Stimulated activated CD4-positive, alpha-beta T cell treated with anti-CD3 and anti-CD28 coated beads, Interleukin-15, amount 100 ng/mL, for 24 hours (primary cell): ENCODE data around the gene CMTM1.
"Not testable (repeated sequence)": the region's sequence is repeated elsewhere in the genome, so short reads cannot be mapped to it uniquely, and the experiment has no call there.

Source experiments
- DNase-seq: peaks from one replicate; pipeline ENCODE4 v3.0.0-alpha.2; 2020

The CMTM1 gene

GRCh38 chr16:66617010-66617434 is 50.8 kb downstream of the CMTM1 start:
- no peak for DNase-seq

DNA sequence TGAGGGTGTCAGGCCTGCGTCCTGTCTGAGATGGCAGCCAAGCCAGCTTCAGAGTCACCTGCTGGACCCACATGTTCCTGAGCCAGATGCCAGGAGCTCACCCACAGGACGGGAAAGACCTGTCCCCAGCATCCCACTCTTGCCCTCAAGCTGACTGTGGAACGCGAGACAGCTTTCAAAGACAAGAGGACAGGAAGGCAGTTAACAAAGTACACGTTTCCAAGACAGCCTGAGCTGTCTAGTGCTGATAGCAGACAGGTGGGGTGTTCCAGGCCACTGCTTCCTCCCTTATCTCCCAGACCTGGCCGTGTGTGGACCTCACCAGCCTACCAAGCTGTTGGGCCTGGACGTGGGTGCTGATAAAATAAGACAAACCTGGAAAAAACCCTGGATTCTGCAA is 51.5 kb downstream of the CMTM1 start:
- no peak for DNase-seq

DNA sequence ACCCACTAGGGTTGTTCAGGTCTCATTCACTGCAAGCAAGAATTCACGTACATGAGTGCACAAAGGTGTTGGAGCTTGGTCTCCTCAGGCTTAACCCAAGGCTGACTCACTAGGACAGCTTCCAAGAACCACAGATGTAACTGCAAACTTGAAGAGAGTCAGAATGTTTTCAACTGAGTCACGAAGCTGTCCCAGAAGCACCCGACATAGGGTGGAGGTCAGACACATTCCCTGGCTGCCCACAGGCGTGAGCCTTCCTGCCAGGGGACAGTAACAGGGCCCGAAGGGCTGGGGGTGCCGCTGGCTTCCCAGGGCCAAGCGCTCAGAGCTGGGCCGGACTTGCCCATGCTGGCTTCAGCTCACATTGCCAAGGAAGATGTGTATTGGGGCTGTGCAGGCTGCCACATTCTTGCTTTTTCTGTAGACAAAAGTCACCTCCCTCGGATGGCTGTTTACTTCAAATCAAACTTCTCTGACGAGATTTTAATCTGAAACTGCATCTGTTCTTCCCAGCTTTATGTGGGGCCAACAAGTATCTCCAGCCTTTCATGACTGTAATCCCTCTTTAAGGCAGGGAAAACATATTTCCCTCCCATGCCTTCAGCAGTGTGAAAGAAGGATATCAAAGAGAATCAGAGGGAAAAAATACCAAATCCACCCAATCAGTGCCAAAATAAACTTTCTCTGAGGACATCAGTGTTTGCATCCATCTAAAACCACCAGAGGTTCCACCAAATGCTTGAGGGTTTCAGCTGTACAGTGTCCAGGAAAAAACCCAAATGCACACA is 52.5 kb downstream of the CMTM1 start:
- no peak for DNase-seq

DNA sequence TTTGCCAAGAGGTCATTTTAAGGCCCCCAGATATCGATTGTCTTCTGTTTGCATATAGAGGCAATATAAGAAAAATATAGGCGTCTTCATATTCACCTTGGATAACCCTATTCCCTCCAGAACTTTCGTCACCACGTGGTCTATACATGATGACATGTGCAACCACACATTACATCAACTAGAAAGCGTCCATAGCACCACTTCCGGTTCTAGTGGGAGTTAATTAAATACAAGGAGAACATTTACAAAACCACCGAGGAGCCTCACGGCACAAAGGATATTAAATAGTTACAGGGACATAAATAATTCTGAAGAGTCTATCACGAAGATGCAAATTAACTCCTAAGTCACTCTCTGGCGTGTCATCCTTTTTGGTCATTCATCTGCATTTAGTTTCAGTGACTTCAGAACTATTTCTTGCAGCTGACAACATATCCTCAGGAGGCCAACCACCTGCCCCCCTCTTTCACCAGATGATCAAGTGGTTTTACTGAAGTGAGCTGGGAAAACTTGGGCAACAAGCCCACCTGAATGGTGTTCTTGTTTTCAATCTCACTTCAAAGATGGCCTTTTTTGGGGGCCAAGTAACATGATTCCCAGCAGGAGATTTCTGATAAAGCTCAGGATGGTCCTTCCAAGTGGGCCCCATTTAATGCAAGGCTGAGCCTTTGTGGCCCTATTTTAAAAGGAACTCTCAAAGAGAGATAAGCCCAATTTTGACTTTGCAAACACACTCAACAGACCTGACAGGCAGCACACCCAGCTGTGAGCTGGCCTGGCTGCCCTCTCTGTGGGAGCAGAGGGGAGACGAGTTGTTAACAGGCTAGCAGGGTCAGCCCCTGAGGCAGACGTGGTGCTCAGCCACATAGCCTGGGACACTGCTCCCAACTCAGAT is 53.5 kb downstream of the CMTM1 start:
- DNase-seq, result no peak

DNA sequence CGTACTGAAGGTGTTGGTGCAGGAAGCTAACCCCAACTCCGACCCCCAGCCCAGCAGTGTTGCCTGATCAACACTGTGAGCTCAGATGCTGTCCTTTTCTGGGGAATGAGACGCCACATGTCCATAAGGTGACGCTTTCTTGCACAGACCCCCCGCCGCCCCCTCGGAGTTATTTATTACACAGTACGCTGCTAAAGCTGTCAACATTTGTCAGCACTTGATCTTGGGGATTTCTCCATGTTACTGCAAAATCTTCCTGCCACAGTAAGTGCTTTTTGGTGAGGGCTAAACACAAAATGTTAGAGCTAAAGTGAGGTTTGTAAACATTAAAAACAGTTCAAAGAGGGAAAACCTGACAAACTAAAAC is 54.2 kb downstream of the CMTM1 start:
- DNase-seq, result no peak

GRCh38 chr16:66621973-66622372 is 55.7 kb downstream of the CMTM1 start:
- DNase-seq, result no peak

DNA sequence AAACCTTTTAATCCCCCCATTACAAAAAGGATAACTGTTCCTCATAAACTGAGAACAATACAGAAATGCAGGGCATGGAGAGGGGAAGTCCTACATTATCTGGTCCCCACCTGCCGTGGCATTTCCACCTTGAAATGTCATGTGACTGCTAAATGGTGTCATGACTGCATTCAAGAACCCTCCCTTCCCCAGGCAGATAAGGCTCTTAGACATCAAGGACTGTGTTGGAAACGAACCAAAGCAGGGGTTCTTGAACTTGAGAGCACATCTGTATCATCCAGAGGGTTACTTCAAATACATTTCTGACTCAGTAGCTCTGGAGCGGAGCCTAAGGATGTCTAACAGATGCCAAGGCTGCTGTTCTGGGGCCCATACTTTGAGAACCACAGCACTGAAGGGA is 56.6 kb downstream of the CMTM1 start:
- DNase-seq, result no peak

DNA sequence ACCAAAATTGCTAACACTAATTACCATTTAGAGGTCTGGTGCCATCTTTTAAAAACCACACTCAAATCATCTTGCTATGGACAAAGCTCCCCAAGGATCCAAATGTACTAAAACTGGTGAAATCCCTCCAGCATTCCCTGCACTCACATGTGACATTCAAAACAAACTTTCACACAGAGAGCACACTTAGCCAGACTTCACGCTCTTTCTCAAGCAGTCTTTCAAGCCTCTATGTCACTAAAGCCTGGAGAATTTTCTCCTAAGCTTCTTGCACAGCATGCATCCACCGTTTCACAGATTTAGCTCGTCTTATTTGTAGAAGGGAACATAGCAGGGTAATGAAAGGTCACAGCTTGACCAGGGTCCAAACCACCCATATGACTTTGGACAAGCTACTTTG is 57.5 kb downstream of the CMTM1 start:
- DNase-seq, result no peak

- not testable (repeated sequence) for DNase-seq
Observed at GRCh38 chr16:66627611-66628378, 61.6 kb downstream of the CMTM1 start.
